OCI-LY7 (cell line): ENCODE data around the gene PARP16.

ENCODE experiments used
- CTCF ChIP-seq: fragments of 200-600 bp; sonication (generic); conservative IDR thresholded peaks from 2 replicates; pipeline ENCODE4 v1.5.1; 2014; ENCODE audit warnings: mild to moderate bottlenecking, antibody characterized with exemption, low read length, moderate library complexity, mixed read lengths
- EZH2phosphoT487 ChIP-seq: fragments of 200-600 bp; sonication (generic); IDR thresholded peaks from 2 replicates; pipeline ENCODE4 v1.6.1; 2018; ENCODE audit warnings: low read depth, borderline replicate concordance, mild to moderate bottlenecking, mixed run types, antibody characterized with exemption, low read length, moderate library complexity, mixed read lengths

- TF ChIP-seq CTCF, result no peak
- no peak for TF ChIP-seq EZH2phosphoT487
These were observed 65.0 kb downstream of the PARP16 start for GRCh38 chr15:65221697-65222096.
